ENCODE results near the gene DCST2.

The DCST2 gene

DNA sequence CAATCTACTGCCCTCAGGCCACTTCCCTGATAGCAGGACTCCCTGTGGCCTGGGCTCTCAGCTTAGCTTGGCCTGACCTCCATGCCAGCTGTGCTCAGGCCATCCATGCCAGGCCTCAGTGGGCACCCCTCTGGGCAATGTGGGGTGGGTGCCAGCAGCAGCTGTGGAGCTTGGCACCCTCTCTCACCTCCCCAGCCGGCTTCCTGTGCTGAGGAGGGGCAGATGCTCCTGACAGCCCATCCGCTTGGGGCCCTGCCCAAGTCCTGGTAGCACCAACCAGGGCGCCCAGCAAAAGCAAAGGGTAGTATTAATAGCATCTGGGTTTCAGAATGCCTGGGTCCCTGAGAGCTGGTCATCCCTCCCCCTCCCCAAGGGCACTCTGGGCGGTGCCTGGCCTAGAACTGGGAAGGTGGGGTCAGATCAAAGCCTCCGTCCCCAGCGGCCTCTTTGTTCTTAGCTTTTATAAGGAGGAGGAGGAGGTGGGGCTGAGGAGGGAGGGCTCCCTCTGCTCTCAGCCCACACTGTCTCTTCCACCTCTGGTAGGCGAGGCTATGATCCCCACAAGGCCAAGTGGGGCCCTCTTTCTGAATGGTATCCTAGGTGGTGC, 36.1 kb upstream of the DCST2 start:
- DNase-seq (ENCODE audit: low spot score), result no peak

DNA sequence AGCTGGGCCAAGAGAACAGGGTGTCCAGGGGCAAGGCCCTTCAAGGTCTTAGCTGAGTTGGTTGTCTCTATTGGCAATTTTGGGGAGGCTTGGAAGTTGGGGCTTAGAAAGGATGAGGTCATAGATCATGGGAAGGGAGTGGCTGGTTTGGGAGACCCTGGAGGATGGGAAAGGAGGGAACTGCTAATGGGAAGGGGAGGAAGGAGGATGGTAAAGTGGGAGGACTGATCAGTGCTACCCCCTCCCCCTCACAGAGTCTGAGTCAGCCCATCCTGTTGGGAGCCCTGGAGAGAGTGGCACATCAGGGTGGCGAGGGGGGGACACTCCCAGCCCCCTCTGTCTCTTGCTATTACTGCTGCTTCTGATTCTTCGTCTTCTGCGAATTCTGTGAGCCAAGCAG, 35.0 kb upstream of the DCST2 start:
- no peak for DNase-seq (ENCODE audit: low spot score)

GRCh38 chr1:155066777-155067176, 33.2 kb upstream of the DCST2 start:
- DNase-seq (ENCODE audit: low spot score), result no peak

GRCh38 chr1:155064832-155065429, 31.4 kb upstream of the DCST2 start:
- no peak for DNase-seq (ENCODE audit: low spot score)

GRCh38 chr1:155064111-155064831, 30.7 kb upstream of the DCST2 start:
- no peak for DNase-seq (ENCODE audit: low spot score)

- peak; percentile 54 for DNase-seq (ENCODE audit: low spot score)
These were observed 30.0 kb upstream of the DCST2 start, which contains the start of gene EFNA4 for GRCh38 chr1:155063550-155064110. TSS of gene EFNA4 (plus strand) at chr1:155063740. CDS start at chr1:155063824, 84 bp downstream.

DNA sequence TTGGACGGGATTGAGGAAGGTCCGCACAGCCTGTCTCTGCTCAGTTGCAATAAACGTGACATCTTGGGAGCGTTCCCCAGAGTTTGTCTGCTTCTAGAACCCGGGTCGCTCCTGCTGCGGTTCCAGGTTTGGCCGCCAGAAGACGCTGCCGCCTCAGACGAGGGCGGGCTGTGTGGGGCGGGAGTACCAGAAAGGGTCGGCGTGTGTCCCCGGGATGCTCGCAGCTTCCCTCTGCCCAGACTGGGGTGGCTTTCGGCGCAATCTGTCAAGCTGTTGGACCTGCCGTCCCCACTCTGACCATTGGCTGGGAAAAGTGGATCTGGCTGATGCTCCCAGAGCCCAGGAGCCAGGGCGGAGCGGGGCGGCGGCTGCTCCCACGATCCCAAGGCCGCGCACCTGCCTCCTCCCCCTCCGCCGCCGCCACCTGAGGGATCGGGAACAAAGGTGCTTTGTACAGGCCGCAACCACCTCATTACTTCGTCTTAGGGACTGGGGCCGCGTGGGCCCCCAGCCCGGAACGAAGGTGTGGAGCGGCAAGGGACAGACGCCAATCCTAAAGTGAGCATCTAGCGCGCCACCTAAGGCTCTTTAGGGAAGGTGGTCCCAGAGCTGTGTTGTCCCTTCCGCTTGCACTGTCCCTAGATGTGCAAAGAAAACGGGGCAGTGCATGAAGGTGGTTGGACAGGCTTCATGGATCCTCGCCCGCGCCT, 29.3 kb upstream of the DCST2 start:
- no peak for DNase-seq (ENCODE audit: low spot score)

DNA sequence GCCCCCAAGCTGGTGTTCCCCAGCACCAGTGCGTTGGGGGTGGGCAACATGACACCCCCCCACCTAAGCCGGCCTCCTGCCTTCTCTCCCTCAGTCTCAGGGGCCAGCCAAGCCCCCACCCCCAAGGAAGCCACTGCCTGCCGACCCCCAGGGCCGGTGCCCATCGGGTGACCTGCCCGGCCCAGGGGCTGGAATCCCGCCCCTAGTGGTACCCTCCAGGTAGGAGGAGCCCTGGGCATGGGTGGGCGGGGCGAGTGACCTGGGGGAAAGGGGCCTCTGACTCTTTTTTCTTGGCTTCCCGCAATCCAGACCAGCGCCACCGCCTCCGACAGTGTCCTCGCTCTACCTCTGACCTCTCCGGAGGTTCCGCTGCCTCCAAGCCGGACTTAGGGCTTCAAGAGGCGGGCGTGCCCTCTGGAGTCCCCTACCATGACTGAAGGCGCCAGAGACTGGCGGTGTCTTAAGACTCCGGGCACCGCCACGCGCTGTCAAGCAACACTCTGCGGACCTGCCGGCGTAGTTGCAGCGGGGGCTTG, 28.6 kb upstream of the DCST2 start:
- no peak for DNase-seq (ENCODE audit: low spot score)

DNA sequence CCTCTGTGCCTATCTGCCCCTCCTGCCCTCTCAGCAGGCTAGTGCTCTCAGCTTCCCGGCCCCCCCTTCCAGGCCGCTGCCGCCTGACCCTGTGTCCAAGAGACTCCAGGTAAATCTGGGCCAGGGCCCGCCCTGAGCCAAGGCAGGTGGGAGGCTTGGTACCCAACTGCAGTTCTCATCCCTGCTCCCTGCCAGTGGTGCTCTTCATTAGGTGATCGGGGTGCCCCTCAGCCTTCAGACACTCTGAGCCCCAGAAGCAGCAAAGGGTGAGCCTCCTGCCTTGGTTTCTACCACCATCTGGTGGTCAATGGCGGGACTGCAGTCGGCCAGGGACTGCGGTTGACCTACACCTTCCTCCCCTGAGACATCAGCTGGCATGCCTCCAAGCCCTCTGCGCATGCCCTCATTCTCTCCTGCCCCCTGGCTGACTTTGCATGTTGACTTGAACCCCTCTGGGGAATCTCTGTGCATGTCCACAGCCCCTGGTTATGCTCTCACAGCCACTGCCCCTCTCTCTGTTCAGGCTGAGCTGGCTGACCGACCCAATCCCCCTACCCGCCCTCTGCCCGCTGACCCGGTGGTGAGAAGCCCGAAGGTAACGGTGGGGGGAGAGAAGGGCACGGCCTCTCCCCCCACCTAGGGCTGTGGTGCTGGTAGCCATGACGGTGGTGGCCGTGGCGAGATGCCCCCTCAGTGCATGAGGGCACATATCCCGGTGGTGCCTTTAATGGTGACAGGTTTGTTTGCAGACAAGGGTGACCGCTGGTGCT, 28.0 kb upstream of the DCST2 start:
- DNase-seq (ENCODE audit: low spot score), result peak; percentile 64

- DNase-seq (ENCODE audit: low spot score), result no peak
These were observed 27.2 kb upstream of the DCST2 start for GRCh38 chr1:155060736-155061135.

DNA sequence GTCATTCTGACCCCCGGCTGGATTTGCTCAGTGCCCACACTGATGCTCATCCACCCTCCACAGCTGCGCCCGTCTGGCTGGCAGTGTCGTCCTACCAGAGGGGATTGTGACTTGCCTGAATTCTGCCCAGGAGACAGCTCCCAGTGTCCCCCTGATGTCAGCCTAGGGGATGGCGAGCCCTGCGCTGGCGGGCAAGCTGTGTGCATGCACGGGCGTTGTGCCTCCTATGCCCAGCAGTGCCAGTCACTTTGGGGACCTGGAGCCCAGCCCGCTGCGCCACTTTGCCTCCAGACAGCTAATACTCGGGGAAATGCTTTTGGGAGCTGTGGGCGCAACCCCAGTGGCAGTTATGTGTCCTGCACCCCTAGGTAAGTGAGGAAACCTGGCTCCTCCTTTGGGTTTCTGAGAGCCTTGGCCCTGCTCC, 24.2 kb upstream of the DCST2 start:
- DNase-seq (ENCODE audit: low spot score), result no peak

- DNase-seq (ENCODE audit: low spot score), result no peak
These were observed 23.5 kb upstream of the DCST2 start for GRCh38 chr1:155057104-155057503.

DNA sequence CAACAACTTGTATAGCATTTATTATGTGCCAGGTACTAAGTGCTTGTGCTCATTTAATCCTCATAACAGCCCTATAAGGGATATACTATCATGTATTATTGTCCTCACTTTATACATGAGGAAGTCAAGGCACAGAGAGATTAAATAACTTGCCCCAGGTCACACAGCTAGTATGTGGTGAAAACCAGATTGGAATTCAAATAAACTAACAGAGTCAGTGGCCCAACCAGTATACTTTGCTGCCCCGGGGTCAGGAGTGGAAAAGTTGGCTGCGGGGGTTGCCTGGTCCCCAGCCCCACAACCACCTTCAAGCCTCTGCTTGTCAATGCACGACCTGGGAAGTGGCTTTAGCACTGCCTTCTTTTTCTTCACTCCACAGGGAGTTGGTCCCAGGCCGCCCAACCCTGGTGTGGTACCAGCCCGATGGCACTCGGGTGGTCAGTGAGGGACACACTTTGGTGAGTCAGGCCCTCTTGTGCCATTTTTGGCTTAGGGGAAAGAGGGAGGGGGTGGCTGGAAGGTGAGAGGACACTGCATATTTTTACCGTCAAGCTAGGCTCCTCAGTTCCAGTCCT, 20.0 kb upstream of the DCST2 start:
- no peak for DNase-seq (ENCODE audit: low spot score)

DNA sequence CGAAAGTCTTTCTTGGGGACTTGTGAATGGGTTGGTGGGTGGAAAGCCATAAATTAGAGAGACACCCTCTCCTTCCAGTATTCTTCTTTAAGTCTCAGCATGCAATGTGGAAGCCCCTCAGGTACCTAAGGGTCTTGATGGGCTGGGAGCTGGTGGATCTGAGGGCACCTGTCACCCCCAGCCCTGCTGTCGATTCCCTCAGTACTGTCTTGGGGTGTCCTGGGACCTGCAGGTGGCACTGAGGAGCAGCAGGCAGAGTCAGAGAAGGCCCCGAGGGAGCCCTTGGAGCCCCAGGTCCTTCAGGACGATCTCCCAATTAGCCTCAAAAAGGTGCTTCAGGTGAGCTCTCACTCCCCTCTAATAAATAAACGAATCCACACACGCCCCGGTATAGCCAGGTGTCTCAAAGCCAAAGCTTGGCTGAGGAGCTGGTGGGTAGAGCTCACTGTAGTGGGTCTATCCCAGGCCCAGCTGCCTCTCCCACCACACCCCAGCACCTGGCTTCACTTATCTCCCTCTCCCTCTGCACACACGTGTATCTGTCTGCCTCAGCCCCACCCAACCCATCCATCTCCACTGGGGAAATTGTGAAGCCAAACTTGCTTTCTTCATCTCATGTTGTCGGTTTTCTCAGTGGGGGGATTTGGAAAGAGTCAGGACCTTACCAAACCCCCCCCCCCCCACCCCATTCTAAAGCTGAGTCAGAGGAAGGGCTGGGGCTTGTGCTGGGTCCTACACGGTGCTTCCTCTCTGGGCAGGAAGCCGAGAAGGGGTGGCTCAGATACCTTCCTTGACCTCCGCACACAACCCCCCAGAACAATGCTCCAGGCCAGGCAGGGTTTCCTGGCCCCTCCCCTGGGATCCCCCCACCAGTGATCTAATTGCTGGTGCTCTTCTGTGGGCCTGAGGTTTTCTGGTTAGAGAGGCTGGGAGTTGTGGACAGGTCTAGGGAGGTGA, 19.1 kb upstream of the DCST2 start:
- DNase-seq (ENCODE audit: low spot score), result no peak

- no peak for DNase-seq (ENCODE audit: low spot score)
These were observed 18.3 kb upstream of the DCST2 start for GRCh38 chr1:155051777-155052398.

GRCh38 chr1:155051342-155051776, 17.8 kb upstream of the DCST2 start:
- no peak for DNase-seq (ENCODE audit: low spot score)

DNA sequence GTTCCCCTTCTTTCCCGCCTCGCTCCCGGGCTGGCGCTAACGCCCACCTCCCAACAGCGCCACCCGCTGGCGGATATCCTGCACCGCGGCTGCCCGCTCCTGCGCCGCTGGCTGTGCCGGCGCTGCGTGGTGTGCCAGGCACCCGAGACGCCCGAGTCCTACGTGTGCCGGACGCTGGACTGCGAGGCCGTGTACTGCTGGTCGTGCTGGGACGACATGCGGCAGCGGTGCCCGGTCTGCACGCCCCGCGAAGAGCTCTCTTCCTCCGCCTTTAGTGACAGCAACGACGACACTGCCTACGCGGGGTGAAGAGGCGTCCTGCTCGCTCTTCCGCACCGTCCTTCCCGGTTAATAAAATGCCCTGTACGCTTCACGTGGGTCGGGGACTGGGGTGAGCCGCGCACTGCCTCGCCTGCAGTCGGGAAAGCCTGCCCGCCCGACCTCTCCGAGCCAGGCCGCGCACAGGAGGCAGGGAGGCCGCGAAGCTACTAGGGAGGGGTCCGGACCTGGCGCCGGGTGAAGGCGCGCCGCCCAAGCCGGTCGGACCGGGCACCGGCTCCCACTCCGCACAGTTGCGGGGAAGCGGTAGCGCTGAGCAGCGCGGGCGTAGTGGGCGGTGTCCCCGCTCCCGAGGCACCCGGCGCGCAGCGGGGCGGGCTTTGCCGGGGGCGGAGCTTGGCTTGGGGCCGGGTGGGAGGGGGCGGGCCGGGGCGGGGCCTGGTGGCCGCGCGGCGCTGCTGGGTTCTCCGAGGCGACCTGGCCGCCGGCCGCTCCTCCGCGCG, 17.2 kb upstream of the DCST2 start, which contains the start of gene ADAM15:
TSS of gene ADAM15 (plus strand) at position 757 of the 782 bp plus-strand sequence. CDS start 71 bp downstream, outside the sequence.
- DNase-seq (ENCODE audit: low spot score), result peak; percentile 77

Data from globus pallidus (tissue), 1 donor.